Measurements from ENCODE around the gene ETFBKMT. TPM values are rescaled to one million over a fixed set of nuclear protein-coding genes. Genes with fewer than 3 reads are reported as not detected.
"Not testable (repeated sequence)": the region's sequence is repeated elsewhere in the genome, so short reads cannot be mapped to it uniquely, and the experiment has no call there.

The ETFBKMT gene
- total and polyA plus RNA-seq, 2 experiments from 2014 or later = 1.3 to 2.5 TPM

DNA sequence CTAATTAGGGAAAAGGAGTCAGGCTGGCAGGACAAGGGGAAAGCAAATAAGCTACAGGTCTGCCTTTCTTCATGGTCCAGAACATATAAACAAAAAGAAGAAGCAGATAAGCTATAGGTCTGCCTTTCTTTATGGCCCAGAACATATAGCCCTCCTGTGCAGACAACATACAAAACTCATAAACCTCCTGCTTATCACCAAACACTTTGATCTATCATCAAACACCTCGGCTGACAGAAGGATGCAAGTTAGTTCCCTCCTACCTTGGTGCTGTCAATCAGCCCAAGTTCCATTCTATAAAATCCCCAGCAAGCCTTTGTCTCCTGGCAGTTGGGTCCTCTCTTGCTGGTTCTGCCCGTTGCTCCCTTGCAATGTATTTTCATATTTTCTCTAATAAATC, 46.1 kb downstream of the ETFBKMT start:
- Histone ChIP-seq H3K27ac (no peak overlapping the region), H3K9me3 (ENCODE audit: low read depth) (no peaks in the 10 kb centered on the region), H3K36me3 (no peaks in the 10 kb centered on the region), H3K4me1 (ENCODE audit: low read depth) (no peaks in the 10 kb centered on the region), H3K27me3 (no peaks in the 10 kb centered on the region), H3K4me3 (no peak overlapping the region)
- TF ChIP-seq, protein P1, sequence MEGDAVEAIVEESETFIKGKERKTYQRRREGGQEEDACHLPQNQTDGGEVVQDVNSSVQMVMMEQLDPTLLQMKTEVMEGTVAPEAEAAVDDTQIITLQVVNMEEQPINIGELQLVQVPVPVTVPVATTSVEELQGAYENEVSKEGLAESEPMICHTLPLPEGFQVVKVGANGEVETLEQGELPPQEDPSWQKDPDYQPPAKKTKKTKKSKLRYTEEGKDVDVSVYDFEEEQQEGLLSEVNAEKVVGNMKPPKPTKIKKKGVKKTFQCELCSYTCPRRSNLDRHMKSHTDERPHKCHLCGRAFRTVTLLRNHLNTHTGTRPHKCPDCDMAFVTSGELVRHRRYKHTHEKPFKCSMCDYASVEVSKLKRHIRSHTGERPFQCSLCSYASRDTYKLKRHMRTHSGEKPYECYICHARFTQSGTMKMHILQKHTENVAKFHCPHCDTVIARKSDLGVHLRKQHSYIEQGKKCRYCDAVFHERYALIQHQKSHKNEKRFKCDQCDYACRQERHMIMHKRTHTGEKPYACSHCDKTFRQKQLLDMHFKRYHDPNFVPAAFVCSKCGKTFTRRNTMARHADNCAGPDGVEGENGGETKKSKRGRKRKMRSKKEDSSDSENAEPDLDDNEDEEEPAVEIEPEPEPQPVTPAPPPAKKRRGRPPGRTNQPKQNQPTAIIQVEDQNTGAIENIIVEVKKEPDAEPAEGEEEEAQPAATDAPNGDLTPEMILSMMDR (IDR thresholded peaks at IDR 0.05; ENCODE audit: low read depth, low read length) = no peak
- no peak for DNase-seq (ENCODE audit: low read depth in 1 of 2, low spot score in 1 of 2)

DNA sequence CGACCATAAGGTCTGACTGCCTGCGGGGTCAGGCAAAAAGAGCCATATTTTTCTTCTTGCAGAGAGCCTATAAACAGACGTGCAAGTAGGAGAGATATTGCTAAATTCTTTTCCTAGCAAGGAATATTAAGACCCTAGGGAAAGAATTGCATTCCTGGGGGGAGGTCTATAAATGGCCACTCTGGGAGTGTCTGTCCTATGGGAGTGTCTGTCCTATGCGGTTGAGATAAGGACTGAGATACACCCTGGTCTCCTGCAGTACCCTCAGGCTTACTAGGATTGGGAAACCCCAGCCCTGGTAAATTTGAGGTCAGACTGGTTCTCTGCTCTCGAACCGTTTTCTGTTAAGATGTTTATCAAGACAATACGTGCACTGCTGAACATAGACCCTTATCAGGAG, 48.6 kb downstream of the ETFBKMT start:
- H3K9me3 ChIP-seq (ENCODE audit: low read depth); H3K27ac ChIP-seq; H3K36me3 ChIP-seq; H3K27me3 ChIP-seq; H3K4me1 ChIP-seq (ENCODE audit: low read depth); DNase-seq (ENCODE audit: low read depth in 1 of 2, low spot score in 1 of 2); H3K4me3 ChIP-seq: not testable (repeated sequence)

DNA sequence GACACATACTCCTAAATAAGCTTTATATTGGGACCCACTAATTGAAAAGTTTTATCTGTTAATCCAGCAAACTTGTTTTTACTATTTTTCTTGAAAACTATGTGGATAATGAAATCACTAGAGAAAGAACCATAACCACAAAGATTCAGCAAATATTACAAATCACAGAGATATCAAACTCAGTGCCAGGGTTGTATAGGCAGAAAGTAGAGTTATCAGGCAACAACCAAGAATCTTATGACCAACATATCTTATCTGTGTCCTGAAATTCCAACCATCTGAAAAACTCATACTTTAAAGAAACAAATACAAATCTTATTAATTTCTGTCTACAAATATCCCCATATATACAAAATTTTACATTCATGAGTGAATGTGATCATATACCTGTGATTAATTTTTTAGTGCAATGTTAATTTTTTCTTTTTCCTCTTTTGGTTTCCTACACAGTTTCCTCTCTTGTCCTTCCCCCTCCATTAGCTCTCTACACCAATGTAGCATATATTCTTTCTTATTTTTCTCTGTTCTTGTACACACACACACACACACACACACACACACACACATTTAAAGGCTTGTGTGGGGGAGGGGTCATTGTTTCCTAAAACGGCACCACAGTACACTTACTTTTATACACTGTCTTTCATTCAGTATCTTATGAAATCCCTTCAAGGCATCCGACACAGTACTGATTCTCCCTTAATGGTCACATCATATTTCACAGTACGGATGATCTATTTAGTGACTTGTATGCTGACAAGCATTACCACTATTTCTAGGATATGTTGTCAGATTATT, 50.7 kb downstream of the ETFBKMT start:
- Histone ChIP-seq H3K27ac (no peak overlapping the region), H3K27me3 (no peaks in the 10 kb centered on the region), H3K36me3 (no peaks in the 10 kb centered on the region), H3K9me3 (ENCODE audit: low read depth) (no peaks in the 10 kb centered on the region), H3K4me1 (ENCODE audit: low read depth) (peaks cover 2% of the 10 kb centered on the region), H3K4me3 (no peak overlapping the region)
- peak in 1 of 2 donors; percentile 36 for DNase-seq (ENCODE audit: low read depth in 1 of 2, low spot score in 1 of 2)
- TF ChIP-seq, protein P1 (IDR thresholded peaks at IDR 0.05; ENCODE audit: low read depth, low read length) = no peak

DNA sequence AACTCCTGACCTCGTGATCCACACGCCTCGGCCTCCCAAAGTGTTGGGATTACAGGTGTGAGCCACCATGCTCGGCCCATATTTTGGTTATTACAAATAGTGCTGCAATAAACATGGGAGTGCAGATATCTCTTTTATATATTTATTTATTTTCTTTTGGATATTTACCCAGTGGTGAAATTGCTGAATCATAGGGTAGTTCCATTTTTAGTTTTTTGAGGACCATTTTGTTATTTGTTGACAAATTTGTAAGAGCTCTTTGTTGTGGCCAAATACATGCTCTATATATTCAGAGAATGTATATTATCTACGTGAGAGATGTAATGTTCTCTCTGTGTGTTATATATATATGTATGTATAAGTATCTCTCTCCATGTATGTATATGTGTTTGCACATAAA, 53.4 kb downstream of the ETFBKMT start:
- no peaks in the 10 kb centered on the region for H3K36me3 ChIP-seq
- H3K4me3 ChIP-seq = no peak overlapping the region
- TF ChIP-seq, protein P1 (IDR thresholded peaks at IDR 0.05; ENCODE audit: low read depth, low read length) = no peak
- no peaks in the 10 kb centered on the region for H3K27me3 ChIP-seq
- peaks cover 4% of the 10 kb centered on the region for H3K4me1 ChIP-seq (ENCODE audit: low read depth)
- DNase-seq (ENCODE audit: low read depth in 1 of 2, low spot score in 1 of 2) = no peak
- no peaks in the 10 kb centered on the region for H3K9me3 ChIP-seq (ENCODE audit: low read depth)
- H3K27ac ChIP-seq = no peak overlapping the region

DNA sequence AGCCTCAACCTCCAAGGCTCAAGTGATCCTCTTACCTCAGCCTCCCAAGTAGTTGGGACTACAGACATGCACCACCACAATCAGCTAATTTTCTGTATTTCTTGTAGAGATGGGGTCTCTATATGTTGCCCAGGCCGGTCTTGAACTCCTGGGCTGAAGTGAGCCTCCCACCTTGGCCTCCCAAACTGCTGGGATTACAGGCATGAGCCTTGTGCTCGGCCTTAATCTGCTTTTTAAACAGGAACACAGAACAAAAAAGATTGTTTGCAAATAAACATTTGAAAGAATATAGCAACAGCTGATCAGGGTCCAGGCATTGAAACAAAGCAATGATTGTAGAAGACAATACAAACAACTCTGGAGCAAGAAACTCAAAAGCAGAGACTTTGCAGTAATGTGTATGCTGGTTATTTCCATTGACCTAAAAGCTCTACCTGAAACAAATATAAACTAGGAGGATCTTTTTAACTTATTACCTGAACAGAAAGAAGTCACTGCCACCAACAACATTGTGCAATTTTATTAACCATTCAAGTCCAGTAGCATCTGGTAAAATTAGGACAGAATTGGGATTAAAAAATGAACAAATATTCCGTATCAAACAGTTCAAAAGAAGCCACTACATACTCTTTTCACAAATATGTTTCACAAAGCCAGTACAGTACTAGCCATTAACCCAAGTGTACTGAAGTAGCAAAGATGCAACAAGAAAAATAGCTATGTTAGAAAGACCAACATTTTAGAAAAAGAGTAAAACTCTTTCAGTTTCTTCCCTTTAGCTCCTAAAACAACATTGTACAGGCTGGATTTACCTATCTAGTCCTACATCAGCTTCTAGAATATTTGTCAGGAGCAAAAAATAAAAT, 55.2 kb downstream of the ETFBKMT start:
- Histone ChIP-seq H3K4me3 (no peak overlapping the region), H3K36me3 (no peaks in the 10 kb centered on the region), H3K9me3 (ENCODE audit: low read depth) (no peaks in the 10 kb centered on the region), H3K4me1 (ENCODE audit: low read depth) (peaks cover 4% of the 10 kb centered on the region), H3K27me3 (no peaks in the 10 kb centered on the region), H3K27ac (no peak overlapping the region)
- TF ChIP-seq, protein P1 (IDR thresholded peaks at IDR 0.05; ENCODE audit: low read depth, low read length) = no peak
- no peak for DNase-seq (ENCODE audit: low read depth in 1 of 2, low spot score in 1 of 2)
